ENCODE data around the gene XPNPEP3. TPM values are rescaled to one million over a fixed set of nuclear protein-coding genes. Genes with fewer than 3 reads are reported as not detected.

Gene XPNPEP3
- total RNA-seq: 4.2 and 7.3 TPM in 2 replicates

DNA sequence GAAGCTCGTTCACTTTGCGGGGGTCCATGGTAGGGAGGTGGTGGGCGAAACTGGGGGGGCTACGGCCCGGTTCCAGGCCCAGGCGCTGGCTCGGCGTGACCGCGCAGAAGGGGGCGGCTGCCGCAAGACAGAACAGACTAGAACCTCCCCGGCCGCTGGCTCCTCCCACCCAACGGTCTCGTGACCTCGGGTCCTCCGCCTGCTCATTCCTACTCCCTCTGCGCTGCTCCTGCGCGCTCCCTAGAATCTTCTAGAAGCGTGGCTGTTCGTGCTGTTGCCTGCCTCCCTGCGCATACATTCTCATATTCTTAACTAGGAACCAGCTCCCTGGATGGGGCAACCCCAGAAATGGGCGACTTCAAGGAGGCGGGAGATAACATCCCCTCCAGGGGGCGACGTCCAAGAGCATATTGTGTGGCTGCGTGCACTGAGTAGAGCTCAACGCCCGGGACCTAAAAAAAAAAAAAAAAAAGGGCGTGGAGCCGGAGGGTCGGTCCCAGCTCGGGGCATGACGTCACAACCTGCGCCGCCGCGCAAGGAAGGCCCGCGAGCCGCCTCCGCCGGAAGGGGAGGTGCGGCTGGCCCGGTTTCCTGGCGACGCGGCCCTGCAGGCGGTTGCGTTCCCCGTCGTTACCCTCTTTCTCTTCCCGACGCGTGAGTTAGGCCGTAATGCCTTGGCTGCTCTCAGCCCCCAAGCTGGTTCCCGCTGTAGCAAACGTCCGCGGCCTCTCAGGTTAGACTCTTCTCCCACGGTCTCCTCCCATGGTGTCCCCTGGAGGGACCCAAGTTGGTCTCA is at the start of gene XPNPEP3, which contains the start of gene ST13:
Gene XPNPEP3, plus strand, starts transcription at position 636 of the 796 bp plus-strand sequence. Its CDS starts 34 bp downstream, at position 670.
Gene ST13, minus strand, starts transcription at position 127 of the 796 bp plus-strand sequence. Its CDS starts 99 bp downstream, at position 28.

DNA sequence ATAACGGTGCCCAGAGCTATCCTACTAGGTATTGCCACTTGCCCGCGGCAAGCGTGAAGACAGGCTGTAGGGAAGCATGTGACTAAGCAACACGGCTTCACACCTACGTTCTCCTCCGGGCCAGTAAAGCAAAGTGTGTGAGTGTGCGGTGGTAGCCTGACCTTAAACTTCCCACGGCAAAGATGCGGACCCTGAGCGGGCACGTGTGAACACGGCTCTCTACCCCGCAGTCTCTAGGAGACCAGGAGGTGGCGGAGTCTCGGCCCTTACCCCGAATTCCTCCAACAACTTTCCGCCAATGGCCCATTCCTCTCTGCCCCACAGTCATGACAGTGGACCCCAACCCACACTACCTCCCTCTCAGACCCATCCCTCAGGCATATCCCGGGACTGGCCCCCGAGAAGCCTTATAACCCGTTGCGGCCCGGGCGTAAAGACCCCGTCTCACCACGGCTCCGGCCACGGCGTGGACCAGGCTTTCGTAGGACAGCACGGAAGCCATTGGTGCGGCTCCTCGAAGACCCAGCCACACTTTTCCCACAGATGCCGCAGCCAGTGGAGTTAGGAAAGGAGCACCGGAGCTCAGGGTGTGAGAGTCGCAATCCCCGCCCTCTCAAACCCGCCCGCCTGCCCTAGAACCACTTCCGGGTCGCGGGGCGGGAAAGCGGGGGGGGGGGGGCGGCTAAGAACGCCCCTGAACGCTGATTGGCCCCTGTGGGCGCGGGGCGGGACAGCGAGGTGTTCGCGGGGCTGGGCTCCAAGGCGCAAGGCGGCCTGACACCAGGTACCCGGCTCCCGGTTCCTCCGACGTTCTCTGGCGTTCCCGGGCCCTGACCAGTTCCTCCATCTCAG is 38.0 kb upstream of the XPNPEP3 start, which contains the start of gene SLC25A17:
Gene SLC25A17, minus strand, starts transcription at position 600 of the 852 bp plus-strand sequence. Its CDS starts 98 bp downstream, at position 502.

GRCh38 chr22:40862013-40862412 is 5.1 kb downstream of the XPNPEP3 start, which contains the start of gene DNAJB7:
DNAJB7 (minus strand) TSS chr22:40862113; CDS start chr22:40861994, 119 bp downstream.

GRCh38 chr22:40950962-40951794 is 94.2 kb downstream of the XPNPEP3 start, which contains the start of gene RBX1:
RBX1 (plus strand) TSS chr22:40951378; CDS start chr22:40951399, 21 bp downstream.

Other genes with a start within 250 kb of the XPNPEP3 start
- gene MRTFA, start 220.4 kb upstream of the XPNPEP3 start, total RNA-seq: 14.0 and 20.9 TPM in 2 replicates
- 0.38 and 2.3 TPM in 2 replicates for gene MCHR1, start 177.7 kb upstream of the XPNPEP3 start, total RNA-seq
- 11.3 and 21.9 TPM in 2 replicates for gene SLC25A17, start 37.8 kb upstream of the XPNPEP3 start, total RNA-seq
- gene ST13, start 509 bp upstream of the XPNPEP3 start, total RNA-seq: 205 and 256 TPM in 2 replicates
- gene DNAJB7, start 5.0 kb downstream of the XPNPEP3 start, total RNA-seq: not detected in 2 replicates
- gene RBX1, start 94.2 kb downstream of the XPNPEP3 start, total RNA-seq: 57.2 and 78.2 TPM in 2 replicates
- gene EP300, start 235.4 kb downstream of the XPNPEP3 start, total RNA-seq: 19.4 and 24.8 TPM in 2 replicates